Medulla oblongata (tissue), 1 donor: ENCODE data around the gene GBX1.

Experiments used
- DNase-seq: peaks from one replicate; pipeline ENCODE4 v3.0.0-alpha.2; 2015; ENCODE audit errors: extremely low spot score

The GBX1 gene

DNA sequence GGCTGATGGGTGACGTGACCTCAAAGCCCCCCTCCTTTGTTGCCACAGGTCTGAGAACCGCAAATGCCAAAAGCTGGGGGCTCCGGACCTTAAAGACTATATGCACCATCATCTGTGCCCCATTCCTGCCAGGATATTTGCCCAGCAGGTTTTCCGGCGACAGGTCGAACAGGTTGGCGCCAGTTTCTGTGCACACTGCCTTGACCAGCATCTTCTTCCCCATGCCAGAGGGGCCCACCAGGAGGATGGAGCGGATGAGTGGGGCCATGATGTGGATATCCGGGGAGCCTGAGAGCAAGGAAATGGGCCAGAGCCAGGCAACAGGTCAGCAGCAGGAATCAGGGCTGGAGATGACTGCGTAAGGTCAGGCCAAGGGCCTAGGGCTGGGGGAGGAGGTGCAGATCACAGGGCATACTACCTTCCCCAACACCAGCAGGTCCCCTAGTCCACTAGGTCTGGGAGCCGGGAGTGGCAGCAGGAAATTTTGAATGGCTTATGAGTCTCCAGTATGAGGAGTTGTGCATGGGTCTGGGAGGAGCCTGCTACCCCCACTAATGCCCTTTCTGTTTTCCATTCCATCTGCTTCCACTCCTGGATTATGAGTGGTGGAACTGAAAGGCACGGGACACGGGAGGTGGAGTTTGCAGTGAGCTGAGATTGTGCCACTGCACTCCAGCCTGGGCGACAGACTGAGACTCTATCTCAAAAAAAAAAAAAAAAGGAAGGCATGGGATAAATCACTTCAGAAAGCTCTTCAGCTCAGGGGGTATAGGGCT is 25.9 kb upstream of the GBX1 start:
- DNase-seq: no peak

GRCh38 chr7:151192002-151192539 is 24.6 kb upstream of the GBX1 start:
- DNase-seq: no peak

DNA sequence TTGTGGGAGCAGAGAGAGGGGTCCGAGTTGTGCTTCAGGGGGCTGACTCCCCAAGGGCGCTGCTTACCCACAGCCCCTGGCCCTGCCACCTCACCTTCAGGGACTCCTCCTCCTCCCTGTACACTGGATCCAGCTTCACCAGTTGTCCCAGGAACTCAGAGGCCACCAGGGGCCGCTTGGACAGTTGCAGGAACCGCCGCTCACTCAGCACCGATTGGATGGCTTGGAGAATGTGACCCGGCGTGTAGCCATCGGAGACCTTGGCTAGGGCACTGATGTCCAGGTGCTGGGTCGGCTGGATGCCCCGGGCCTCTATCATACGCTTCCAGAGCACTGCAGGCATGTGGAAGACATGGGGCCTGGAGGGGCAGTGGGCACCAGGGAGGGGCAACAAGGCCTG is 24.1 kb upstream of the GBX1 start:
- no peak for DNase-seq

- no peak for DNase-seq
Observed at GRCh38 chr7:151189038-151189437, 21.5 kb upstream of the GBX1 start.

GRCh38 chr7:151188252-151188542 is 20.7 kb upstream of the GBX1 start:
- no peak for DNase-seq

- DNase-seq: no peak
Observed at GRCh38 chr7:151187409-151188251, 20.1 kb upstream of the GBX1 start.

- no peak for DNase-seq
Observed at GRCh38 chr7:151186640-151187408, 19.3 kb upstream of the GBX1 start, which contains the start of gene ASB10. Gene ASB10 (minus strand): TSS chr7:151187250. CDS start chr7:151187130, 120 bp downstream.

DNA sequence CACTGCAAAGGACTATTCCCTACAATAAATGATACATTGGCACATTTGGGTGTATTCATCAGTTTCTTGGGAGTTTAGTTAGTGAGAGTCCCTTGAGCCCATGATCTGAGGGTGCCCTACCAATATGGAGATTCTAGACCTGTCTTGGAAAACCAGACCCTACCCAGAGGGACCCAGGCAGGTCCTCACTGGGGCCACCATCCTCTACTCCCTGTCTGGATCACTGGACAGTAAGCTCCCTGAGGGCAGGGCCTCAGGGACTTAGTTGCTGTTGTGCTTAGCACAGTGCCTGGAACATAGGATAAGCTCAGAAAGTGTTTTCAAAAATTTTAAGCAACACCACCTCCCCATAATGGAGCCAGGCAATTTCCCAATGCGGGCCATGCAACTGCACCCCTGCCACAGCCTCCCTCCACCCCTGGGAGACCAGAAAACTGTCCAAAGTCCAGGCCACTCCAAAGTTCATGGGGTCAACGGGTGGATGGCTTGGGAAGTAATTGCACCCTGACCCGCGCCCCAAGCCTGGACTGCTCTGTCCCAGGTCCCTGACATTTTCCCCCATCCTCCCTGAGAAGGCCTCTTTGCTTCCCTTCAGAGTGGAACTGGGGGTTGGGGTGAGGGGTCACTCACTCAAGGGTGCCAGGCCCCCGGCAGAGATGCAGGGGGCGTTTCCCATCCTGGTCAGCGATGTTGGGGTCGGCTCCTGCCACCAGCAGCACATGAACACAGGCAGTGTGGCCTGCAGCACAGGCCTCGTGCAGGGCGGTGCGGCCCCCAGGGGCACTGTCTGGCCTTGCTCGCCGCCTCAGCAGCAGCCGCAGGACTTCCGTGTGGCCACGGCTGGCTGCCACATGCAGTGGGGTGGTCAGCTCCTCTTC is 18.5 kb upstream of the GBX1 start:
- no peak for DNase-seq

DNA sequence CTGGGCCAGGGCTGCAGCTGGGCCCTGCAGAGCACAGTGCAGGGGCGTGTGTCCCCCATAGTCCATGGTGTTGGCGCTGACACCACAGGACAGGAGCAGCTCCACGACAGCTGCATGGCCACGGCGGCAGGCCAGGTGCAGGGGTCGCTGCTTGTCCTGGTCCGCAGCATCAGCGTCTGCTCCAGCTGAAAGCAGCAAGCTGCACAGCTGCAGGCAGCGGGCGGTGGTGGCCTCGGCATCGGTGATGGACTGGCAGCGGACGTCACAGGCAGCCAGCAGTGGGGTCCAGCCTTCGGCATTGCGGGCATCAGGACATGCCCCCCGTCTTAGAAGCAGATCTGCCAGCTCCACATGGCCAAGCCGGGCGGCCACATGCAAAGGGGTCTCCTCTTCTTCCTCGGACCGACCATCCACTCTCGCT is 13.5 kb upstream of the GBX1 start:
- DNase-seq: no peak

- DNase-seq: no peak
Observed at GRCh38 chr7:151179946-151180345, 12.5 kb upstream of the GBX1 start.

DNA sequence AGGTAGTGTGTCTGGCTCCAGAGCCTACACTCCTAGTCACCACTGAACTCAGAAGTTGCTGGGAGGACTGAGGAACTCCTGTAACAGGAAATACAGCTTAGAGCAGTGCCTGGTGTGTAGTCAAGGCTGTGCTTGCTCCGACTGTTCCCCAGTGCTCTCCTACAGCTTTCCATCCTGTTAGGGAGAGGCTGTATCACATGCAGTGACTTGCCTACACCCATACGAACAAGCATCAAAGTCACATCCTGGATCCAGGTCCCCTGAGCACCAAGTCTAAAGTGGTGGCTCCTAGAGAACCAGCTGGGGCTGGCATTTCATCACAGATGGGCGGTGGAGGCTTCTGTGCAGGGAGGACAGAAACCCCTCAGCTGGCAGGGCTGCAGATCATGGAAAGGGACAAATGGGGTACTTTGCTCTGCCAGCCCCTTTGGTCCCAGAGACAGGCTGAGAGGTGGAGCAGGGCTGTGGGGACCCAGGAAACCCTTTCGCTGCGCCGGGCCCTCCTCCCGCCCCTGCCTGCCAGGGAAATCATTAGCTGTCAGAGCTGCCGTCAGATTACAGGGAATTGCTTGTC is 11.9 kb upstream of the GBX1 start:
- DNase-seq: no peak

DNA sequence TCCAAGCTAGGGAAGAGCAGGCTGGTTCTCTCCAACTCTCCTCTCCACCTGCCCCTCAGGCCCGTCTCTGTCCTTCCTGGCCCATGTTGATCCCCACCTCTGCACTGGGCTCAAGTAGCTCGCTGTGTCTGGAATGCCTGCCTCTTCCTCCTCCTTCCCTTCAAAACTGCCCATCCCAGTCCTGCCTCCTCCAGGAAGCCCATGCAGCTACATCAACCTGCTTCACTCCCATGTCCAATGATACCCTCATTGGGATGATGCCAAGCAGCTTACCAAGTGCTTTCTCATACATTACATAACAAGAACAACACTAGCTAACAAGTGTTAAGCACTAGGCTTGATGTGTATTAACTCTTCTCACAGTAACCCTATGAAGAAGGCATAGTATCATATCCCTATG is 11.3 kb upstream of the GBX1 start:
- no peak for DNase-seq

GRCh38 chr7:151178236-151178635 is 10.7 kb upstream of the GBX1 start:
- peak; percentile 18 for DNase-seq

GRCh38 chr7:151177310-151177709 is 9.8 kb upstream of the GBX1 start:
- no peak for DNase-seq

DNA sequence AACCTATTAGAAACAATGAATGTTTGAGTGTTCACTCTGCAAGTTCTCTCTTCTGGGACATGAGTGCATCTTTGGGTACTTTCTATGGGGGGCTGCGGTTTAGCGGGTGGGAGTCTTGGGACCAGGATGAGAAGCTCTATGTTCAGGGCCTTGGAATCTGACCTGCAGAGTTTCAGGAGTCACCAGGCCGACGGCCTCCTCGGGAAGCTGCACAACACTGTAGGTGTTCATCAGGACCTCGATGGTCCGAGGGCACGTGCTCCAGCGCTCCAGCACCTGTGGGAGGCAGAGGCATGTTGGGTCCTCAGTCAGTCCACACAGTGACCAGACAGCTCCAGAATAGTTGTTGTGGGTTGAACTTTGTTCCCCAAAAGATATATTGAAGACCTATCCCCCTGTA is 8.9 kb upstream of the GBX1 start:
- no peak for DNase-seq

DNA sequence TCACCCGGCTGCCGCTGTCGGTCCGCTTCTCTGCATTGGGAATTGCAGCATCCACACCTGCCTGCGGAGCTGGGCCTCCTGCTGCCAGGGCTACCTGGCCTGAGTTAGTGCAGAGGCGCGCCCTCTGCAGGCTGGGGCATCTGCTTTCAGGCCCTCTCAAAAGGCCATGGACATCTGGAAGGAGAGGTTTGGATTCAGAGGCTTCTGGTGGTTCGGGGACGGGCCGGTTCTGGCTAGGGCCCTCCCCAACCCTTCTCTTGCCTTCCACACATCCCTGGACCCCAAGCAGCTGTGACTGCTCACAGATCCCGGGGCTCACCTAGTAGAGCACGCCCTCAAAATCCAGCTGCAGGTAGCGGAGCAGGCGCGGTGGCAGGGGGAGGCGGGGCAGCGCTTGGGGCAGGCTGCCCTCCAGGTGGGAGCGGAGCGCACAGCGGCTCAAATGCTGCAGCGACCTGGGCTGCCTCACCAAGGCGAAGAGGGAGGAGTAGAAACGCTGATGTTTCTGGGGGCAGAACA is 8.4 kb upstream of the GBX1 start:
- no peak for DNase-seq

DNA sequence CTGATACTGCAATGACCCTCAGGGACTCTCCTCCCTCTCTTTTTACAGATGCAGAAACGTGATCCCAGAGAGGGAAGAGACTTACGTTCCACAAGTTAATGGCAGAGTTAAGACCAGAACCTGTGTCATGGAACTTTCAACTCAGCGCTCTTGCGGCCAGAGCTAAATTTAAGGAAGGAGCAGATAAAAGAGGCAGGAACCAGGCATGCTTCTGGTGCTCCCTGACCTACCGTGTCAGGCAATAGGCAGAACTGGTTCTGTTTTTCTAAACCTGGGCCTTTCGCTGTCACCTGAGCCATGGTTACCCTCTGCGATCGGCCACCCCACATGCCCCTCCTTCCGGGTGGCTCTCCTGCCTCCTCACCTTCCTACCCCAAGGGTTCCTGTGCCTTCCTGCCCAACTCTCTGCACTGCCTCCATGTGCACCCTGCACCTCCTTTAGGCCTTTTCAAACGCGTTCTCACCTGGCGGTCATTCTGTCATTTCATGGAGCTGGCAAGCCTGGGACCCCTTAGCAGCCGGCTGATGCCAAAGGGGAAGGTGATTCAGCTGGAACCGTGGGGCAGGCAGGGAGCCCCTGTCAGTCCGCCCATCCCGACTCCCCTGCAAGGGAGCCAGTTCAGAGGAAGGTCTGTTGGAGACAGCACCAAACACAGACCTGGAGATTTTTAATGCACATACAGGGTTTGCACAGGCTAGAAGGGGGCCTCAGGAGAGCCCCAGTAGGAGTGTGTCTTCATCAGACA is 7.7 kb upstream of the GBX1 start:
- no peak for DNase-seq

- no peak for DNase-seq
Observed at GRCh38 chr7:151174246-151175046, 7.0 kb upstream of the GBX1 start.
